Superior temporal gyrus (tissue), 1 donor: ENCODE measurements around the gene RAB44.
"Not testable (repeated sequence)": the region's sequence is repeated elsewhere in the genome, so short reads cannot be mapped to it uniquely, and the experiment has no call there.

Experiments used
- DNase-seq: peaks from one replicate; pipeline ENCODE4 v3.0.0-alpha.2; 2016; ENCODE audit errors: extremely low spot score

Gene RAB44

DNA sequence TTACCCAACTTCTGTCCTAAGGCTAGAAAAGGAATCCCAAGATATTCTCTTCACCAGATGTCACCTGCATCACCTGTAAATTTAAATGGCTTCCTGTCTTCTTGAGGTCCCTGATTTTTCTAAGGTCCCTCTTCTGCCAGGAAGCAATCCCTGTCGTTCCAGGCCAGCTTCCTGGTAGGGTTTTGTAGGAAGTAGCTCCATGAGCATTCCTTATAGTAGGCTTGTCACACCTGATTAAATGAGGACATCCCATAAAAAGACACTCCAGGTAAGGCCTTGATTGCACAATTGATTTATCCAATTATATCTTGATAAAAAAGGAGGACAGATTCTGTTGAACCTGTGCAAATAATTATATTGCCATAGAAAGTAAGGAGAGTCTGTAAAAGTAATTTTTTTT is 8.7 kb downstream of the RAB44 start:
- no peak for DNase-seq

DNA sequence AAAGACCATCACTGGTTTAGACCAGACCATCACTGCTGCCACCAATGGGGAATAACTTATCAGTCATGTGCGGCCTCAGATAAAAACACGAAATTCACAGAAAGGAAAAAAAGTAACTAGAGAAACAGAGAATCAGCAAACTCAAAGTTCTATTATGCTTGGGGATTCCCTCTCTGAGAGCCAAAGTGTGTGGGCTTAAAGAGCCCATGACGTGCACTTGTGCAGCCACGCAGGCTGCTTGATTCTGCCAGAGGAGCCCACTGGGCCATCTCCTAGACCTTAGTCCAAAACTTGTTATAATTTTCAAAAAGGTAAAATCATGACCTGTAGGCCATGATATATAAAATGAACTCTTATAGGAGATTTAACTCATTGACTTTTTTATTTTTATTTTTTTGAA is 15.2 kb downstream of the RAB44 start:
- no peak for DNase-seq

DNA sequence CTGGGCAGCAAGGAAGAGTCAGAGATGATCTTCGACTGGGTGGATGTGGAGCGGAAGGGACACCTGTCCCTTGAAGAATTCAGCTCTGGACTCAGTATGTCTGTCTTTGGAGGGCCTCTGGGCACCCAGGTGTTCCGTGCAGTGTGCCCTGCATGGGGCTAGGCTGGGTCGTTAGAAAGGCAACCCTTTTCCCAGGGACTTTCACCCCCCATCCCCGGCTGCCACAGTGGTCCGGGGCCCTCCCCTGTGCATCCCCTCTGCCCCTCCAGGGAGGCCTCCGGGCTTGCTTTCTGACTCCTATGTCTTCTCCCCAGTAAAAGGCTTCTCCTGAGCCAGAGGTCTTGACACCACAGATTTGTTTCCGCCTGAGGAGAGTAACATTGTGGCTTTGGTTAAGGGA is 16.2 kb downstream of the RAB44 start:
- DNase-seq: no peak

DNA sequence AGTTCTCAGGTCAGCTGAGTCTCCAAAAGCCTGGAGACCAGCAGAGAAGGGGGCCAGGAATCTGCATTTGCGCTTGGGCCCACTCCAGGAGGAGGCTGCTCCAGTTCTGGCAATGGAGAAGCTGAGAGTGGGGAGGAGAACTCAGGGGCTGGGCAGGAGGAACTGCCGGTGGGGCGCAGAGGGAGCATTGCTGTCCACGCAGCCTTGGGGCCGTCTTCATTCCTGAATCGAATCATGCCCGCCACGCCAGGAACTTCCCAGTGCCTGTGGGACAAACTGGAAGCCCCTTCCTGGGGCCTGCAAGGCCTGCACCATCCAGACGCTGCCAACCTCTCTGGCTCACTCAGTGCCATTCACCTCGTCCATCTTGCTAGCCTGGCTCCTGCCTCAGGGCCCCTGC is 16.9 kb downstream of the RAB44 start:
- DNase-seq: no peak

DNA sequence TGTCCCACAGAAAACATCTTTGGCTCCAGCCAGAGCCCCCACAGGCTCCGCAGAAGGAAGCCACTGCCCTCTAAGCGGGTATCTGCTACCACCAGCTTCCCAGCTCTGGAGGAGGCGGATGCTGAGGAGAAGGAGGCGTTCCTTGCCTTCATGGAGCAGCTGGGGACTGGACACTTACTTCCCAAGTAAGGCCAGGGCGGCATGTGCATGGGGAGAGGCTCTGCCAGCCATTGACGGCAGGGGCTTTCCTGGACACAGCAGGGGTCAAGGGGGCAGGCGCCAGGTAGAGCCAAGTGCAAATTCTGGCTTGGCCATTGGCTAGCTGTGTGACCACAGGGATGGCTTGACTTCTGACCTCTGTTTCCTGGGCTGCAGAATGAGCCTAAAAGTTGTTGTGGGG is 17.8 kb downstream of the RAB44 start:
- DNase-seq: no peak

DNA sequence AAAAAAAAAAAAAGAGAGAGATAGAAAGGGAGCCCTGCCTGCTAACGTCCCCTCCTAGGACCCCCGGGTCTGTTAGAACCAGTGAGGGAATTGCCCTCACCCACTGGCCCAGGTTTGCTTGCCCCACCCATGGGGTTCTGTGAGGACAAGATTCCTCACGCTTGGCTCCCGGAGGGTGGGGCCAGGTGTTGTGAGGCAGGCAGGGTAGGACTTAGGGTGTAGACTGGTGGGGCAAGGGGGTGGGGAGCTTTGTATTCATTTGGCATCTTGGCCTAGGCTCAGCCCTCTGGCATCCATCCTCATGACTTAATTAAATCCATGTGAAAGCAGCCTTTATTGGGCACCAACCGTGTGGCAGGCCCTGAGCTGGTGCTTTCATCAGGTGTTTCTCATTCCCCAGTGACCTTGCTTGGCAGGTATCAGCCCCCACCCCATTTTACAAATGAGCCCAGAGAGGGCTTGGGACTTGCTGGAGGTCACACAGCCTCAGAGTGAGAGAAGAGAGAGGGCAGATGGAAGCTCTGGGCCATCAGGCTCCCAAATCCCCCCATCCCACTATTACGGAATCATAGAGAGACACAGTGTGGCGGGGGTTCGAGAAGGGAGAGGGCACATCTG is 19.0 kb downstream of the RAB44 start:
- DNase-seq: no peak

DNA sequence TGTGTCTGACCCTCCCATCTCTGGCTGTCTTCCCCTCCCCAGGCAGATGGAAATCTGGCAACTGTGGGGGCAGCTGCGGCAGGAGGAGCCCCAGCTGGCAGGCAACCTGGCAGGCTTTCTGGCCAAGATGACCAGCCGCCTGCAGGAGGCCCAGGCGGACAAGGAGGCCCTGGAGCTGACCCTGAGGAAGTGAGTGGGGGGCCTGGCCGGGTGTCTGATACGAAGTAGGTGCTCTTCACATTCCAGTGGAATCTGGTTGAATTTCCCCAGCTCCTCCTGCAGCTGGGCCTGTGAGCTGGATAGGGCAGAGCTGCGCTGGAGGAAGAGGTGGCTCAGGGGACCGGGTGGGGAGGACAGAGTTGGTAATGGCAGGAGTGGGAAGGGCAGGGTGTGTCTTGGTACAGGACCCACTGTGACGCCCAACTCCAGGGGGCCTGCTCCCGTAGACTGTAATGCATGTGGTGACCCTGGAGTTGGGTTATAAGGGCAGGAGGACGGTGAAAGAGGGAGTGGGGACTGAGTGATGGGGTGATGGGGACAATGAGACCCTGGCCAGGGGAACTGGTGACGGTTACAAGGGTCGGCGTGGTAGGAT is 19.7 kb downstream of the RAB44 start:
- no peak for DNase-seq

DNA sequence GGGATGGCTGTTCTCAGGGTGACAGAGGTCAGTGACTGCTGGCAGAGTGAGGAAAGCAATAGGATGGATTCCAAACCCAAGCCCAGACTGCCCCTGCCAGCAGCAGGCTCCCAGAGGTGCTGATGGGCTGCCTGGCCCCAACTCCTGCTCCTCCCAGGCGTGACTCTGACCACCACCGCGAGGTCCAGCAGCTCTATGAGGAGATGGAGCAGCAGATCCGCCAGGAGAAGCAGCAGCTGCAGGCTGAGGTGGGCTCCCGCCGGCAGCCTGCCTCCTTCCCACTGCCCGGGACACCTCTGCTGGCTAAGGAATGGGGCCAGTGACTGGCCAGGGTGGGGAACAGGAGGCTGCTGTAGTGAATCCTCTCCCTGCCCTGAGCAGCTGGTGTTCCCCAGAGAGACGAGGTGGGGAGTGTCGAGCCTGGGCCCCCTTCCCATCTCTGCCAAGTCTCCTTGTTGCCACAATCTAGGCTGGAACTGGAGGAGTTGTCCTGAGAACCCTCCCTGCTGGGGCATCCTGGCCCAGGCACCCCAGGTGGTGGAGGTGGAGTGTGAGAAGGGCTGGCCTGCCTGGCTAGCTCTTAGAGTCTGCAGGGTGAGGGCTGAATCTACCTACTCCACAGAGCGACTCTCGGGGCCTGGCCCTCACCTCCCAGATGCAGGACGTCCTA is 20.4 kb downstream of the RAB44 start:
- no peak for DNase-seq

DNA sequence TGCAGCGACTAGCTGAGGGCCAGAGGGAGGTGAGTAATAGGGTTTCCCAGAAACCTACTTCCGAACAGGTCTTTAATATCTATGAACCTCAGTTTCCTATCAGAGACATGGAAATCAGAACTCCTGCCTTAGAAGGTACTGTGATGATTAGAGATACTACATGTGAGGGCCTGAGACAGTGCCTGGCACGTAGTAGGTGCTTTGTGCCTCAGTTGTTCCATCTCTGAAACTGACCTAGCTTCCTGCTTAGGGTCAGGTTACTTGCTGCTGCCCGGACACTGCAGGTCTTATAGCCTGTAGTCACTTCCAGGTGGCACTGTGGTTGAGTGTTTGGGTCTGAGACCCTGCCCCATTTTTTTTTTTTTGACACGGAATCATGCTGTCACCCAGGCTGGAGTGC is 20.9 kb downstream of the RAB44 start:
- no peak for DNase-seq

DNA sequence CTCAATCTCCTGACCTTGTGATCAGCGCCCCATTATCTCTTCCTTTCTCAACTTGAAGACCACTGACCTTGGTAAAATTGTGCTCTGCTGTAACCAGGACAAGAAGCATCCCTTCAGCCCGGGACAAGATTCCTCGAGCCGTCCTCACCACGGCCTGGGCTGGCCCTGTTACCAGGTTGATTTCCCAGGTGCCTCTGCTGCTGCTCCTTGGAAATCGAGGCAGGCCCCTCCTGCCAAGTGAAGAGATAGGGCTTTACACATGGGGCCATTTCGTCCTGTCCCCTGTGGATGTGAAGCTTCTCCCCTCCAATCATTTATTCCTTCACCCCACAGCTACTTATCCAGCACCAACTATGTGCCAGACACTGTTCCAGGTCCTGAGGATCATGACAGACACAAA is 21.5 kb downstream of the RAB44 start:
- DNase-seq: no peak

DNA sequence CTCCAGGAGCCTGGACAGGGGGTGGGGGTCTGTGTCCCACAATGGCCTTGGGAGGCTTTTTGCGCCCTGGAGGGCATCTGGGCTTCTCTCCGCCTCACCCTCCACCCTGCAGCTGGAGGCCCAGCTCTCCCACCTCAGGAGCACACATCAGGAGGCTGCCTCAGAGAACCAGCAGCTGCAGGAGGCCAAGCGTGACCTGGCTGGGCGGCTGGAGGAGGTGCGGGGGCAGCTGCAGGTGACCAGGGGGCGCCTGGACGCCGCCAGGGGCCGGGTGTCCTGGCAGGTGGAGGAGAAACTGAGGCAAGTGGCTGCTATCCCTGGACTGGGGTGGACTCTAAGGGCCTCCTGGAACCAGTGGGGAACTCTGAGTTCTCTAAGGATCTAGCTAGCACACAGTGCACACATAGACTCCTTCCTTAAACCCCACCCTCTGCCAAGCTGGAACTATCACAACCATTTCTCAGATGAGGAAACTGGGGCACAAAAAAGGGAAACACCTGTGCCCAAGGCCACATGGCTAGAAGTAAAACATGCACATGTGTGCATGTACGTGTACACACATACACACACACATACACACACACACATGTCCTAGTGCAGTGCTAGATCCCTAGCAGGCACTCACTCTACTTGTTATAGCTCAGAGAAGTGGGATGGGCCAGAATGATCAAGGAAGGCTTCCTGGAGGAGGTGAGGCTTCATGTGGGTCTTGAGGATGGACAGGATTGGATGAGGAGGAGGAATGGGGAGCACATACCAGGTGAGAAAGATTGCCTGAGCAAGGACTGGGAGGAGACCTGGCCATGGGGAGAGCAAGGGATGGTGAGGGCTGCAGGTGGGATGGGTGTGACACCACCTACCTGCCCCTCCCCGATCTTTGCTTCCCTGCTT is 22.9 kb downstream of the RAB44 start:
- DNase-seq: no peak

DNA sequence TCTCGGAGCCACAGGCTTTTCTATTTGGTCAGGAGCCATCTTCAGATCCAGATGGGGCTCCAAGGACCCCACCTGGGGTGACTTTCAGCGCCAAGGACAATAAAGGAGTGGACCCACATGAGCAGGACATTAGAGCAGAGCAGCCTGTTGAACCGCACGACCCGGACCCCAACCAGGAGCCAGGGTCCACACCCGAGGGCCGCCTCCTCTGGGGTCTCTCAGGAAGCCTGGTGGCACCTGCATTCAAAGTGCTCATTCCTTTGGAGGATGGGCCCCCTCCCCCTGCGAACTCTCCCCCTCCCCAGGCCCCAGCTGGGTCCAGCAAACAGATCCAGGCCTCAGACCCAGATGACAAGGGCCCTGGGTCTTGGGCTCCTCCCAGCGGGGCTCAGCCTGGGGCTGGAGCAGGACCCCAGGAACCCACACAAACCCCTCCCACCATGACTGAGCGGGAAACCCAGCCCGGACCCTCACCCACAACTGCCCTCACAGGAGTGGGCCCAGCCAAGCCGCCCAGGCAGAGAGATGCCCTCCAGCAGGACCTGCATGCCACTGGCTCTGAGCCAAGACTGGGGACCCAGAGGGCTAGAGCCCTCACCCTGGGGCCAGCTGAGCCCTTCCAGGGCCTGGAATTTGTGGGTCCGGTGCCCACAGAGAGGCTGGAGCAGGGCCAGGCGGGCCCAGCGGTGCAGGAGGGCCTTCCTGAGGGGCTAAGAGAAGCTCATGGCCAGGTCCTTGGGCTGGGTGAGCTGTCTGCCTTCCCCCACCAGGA is 23.9 kb downstream of the RAB44 start:
- no peak for DNase-seq

DNA sequence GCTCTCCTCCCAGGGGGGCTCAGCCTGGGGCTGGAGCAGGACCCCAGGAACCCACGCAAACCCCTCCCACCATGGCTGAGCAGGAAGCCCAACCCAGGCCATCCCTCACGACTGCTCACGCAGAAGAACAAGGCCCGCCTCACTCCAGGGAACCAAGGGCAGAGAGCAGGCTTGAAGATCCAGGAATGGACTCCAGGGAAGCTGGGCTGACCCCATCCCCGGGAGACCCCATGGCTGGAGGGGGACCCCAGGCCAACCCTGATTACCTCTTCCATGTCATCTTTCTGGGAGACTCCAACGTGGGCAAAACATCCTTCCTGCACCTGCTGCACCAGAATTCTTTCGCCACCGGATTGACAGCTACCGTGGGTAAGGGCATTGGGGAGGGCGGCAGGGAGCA is 24.7 kb downstream of the RAB44 start:
- DNase-seq: no peak

DNA sequence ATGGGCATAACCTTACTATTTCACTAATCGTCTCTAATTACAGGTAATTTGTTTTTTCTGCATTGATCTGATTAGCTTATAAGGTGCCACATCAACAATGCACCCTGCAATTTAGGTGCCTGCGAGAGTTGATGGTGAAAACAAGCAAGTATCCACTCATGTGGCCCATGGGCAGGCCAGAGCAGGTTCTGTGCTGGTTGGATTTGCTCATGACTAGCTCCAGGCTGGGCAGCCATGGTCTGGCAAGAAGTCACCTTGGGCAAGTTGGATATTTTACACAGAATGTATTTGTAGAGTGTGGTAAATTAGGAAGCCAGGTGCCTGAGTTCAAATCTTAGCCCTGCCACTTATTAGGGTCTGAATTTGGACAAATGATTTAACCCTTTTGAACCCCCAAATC is 25.3 kb downstream of the RAB44 start:
- DNase-seq: no peak

DNA sequence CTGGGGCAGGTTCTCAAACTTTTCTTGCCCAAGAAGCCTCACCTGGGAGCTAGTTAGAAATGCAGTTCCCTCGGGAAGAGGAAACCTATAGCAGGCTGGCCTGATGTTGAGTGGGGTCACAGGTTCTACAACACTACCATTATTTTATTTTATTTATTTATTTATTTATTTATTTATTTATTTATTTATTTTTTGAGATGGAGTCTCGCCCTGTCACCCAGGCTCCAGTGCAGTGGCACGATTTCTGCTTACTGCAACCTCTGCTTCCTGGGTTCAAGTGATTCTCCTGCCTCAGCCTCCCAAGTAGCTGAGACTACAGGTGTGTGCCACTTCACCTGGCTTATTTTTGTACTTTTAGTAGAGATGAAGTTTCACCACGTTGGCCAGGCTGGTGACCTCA is 26.4 kb downstream of the RAB44 start:
- not testable (repeated sequence) for DNase-seq

DNA sequence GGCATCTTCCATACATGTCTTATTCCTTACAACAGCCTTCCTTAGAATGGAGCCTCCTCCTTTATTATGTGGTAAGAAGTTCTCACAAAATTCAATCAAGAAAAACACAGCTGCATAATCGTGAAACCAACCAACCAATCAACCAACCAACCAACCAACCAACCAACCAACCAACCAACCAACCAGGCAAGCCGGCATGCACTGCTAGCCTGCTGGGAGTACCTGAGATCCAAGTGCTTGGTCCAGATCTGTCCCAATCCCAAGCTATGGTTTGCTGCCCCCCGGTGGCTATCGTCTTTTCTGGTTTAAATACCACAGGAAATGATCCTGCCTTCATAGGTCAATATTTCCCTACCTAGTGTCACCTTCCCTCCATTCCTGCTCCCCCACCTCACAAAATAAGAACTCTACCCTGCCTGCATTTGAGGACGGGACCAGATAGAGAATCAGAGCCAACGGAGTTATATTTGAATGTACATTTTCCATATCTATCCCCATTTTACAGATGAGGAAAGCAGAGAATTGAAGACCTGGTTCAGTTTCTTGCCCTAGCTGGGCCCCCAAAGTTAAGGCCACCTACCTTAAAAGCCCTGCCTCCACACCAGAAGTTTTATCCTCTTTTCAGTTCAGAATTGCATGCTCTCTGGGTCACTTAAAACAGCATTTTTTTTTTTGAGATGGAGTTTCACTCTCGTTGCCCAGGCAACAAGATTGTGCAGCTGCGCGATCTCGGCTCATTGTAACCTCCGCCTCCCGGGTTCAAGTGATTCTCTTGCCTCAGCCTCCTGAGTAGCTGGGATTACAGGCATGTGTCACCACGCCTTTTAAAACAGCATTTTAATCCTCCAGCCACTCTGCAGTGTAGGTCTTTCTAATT is 27.1 kb downstream of the RAB44 start:
- peak; percentile 53 for DNase-seq

DNA sequence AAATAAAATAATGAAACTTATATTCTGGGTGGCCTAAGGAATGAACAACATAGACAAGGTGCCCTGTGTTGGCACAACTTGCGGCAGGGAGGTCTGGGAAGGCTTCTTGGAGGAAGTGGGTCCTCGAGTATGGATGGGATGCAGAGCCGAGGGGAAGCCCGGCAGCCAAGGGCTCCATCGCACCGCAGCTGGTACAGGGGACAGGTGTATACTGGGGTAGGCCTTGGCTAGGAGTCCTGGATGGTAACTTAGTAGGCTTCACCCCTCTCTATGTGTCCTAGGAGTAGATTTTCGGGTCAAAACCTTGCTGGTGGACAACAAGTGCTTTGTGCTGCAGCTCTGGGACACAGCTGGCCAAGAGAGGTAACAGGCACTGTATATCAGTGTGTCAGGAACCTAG is 28.0 kb downstream of the RAB44 start:
- no peak for DNase-seq

DNA sequence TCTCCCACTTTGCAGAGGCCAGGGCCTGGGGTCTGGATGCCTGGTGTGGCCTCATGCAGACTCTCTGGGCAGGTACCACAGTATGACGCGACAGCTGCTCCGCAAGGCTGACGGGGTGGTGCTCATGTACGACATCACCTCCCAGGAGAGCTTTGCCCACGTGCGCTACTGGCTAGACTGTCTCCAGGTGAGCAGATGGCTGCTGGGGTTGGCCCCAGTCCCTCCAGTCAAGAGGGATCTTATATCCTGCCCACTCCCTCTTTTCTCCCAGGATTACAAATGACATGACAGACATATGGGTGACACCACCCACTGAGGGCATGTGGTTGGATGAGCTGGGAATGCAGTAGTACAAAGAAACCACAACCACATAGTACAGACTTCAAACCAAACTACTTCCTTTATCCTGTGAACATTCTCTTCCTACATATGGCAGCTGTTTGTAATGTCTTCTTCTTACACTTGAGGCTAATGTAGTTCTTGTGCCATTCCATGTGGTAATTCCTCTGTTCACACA is 29.9 kb downstream of the RAB44 start:
- DNase-seq: no peak

DNA sequence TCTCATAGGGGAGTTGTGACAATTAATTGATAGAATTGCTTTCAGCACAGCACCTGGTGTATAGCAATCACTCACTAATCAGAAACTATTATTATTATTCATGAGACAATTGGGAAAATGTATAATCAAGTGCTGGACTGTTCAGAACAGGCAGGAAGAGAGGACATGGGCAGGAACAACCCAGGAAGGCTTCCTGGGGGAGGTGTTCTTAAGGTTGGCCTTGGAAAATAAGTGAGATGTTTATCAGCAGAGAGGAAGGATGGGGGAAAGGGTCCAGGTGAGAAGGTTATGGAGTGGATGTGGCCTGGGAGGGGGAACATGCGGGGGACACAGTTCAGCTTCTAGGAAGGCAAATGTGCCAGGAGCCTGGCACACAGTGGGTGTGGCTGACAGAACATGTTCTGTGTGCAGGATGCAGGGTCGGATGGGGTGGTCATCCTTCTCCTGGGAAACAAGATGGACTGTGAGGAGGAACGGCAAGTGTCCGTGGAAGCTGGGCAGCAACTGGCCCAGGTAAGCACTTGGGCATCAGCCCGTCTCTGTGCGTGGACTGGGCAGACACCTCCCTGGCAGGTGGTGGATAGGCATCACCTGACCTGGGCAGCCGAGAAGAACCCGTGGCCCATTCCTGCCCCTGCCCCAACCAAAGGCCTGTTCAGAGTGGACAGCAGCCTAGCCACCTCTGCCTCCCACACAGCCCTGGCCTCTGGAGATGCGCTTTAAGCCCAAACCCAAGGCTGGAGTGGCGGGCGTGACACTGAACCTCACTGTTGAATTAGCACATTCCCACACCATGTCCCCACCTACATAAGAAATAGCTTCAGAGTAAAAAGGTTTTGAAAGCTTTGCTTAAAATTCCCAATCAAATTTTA is 30.9 kb downstream of the RAB44 start:
- no peak for DNase-seq

DNA sequence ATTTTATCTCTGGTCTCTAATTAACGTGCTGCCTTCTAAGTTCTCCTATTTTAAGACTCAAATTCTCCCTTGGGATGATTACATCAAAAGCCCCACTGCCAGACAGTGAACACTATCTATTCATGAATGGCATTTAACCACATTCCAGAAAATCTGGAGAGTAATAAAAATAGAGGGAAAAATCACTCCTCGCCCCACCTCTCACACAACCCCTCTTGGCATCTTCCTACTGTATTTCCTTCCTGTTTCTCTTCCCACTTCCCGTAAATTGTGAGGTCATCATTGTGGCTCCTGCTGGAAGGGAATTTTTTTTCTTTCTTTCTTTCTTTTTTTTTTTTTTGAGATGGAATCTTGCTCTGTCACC is 31.5 kb downstream of the RAB44 start:
- no peak for DNase-seq
